Vagina (tissue), 2 donors: ENCODE measurements around the gene ARHGAP24. TPM values are rescaled to one million over a fixed set of nuclear protein-coding genes. Genes with fewer than 3 reads are reported as not detected.

ENCODE experiments used
- DNase-seq, 2 donors: peaks; one replicate each; pipeline ENCODE4 v3.0.0-alpha.2; 2017; ENCODE audit errors: extremely low spot score in 2 of 2
- H3K27ac ChIP-seq: fragments of 200-600 bp; sonication (generic); one replicate; pipeline ENCODE4 v1.5.1; 2019
- H3K27me3 ChIP-seq: fragments of 200-600 bp; sonication (generic); one replicate; pipeline ENCODE4 v1.5.1; 2019
- H3K36me3 ChIP-seq, 2 donors: fragments of 200-600 bp; sonication (generic); one replicate each; pipeline ENCODE4 v1.5.1; 2017 to 2019
- H3K4me1 ChIP-seq: fragments of 200-600 bp; sonication (generic); one replicate; pipeline ENCODE4 v1.5.1; 2019
- H3K4me3 ChIP-seq, 2 donors: fragments of 200-600 bp; sonication (generic); 1 replicate in 1 of 2; 2 replicates in 1 of 2; pipeline ENCODE4 v1.5.1; 2016 to 2019
- H3K9me3 ChIP-seq: fragments of 200-600 bp; sonication (generic); one replicate; pipeline ENCODE4 v1.5.1; 2019
- POLR2A ChIP-seq, 2 donors: fragments of 450-650 bp; IDR thresholded peaks; one replicate each; pipeline ENCODE4 v1.6.1; 2017; ENCODE audit warnings: antibody characterized with exemption in 2 of 2, mild to moderate bottlenecking in 2 of 2, moderate library complexity in 2 of 2
- POLR2AphosphoS5 ChIP-seq, 2 donors: sonication (generic); formaldehyde crosslinking; IDR thresholded peaks; one replicate each; pipeline ENCODE4 v1.9.0; 2017; ENCODE audit warnings: antibody characterized with exemption in 2 of 2, mild to moderate bottlenecking in 2 of 2, low read depth in 1 of 2; ENCODE audit not compliant: insufficient read depth in 1 of 2
- intact Hi-C: fragments of 100-400 bp; cut with DNase I; formaldehyde crosslinking; loops from one replicate; pipeline ENCODE4 v1.15.1; 2023
- total RNA-seq: library from RNA; depleted of rRNA; stranded (reverse); fragments of >200 nt; gene quantifications from one replicate; pipeline ENCODE4 v1.2.3, GENCODE V29; 2016
- TF ChIP-seq, protein P1 (sequence below), 3 experiments: fragments of 450-650 bp in 2 of 3; fragments of 200-600 bp in 1 of 3; sonication (generic) in 1 of 3; IDR thresholded peaks; one replicate each; pipeline ENCODE4 v1.5.1; 2017 to 2019; ENCODE audit warnings: antibody characterized with exemption in 3 of 3, mild to moderate bottlenecking in 2 of 3, moderate library complexity in 2 of 3

The ARHGAP24 gene
- total RNA-seq, 1 donor from 2014 or later, result 40.0 TPM

DNA sequence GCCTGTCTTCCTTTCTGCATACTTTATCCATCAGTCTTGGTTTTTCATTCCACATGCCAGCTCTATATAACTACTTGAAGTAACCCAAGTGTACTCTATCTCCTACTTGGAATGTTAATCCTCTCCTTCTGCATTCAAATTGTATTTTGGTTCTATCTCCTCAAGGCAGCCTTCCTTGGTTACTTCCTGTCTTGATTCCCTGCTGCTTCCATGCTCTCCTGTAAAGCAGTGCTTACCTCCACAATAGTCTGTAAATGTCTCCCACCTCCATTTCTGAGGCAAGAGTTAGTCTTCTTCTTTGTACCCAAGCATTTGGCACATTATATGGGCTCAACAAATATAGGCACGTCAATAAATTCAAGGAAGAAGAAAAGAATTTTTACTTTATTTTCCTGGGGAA, 298.4 kb downstream of the ARHGAP24 start:
- H3K36me3 ChIP-seq, result no peaks in the 10 kb centered on the region
- H3K4me1 ChIP-seq, result peaks cover 7% of the 10 kb centered on the region
- intact Hi-C loops, result no loop called here

DNA sequence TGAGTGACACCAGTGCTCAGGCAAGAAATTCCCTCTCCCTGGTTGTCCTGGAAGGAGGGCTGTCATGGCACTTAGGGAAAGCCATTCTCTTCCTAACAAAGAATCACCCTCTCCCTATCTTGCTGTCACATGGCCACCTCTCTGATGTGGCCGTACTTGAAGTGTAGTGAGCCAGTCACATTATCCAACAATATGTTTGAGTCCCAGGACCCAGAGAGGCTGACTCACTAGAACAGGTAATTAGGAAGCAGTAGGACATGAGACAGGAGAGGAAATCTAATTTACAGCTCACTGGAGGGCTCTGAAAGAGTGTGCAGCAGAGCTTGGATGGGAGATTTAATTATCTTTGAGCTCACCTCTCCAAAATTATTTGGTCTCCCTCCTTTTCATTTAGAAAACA, 299.1 kb downstream of the ARHGAP24 start:
- no peaks in the 10 kb centered on the region for H3K36me3 ChIP-seq
- peaks cover 11% of the 10 kb centered on the region for H3K4me1 ChIP-seq
- no peak overlapping the region for H3K27ac ChIP-seq
- DNase-seq, result no peak
- H3K9me3 ChIP-seq, result no peaks in the 10 kb centered on the region
- no peaks in the 10 kb centered on the region for H3K27me3 ChIP-seq
- TF ChIP-seq, protein P1, sequence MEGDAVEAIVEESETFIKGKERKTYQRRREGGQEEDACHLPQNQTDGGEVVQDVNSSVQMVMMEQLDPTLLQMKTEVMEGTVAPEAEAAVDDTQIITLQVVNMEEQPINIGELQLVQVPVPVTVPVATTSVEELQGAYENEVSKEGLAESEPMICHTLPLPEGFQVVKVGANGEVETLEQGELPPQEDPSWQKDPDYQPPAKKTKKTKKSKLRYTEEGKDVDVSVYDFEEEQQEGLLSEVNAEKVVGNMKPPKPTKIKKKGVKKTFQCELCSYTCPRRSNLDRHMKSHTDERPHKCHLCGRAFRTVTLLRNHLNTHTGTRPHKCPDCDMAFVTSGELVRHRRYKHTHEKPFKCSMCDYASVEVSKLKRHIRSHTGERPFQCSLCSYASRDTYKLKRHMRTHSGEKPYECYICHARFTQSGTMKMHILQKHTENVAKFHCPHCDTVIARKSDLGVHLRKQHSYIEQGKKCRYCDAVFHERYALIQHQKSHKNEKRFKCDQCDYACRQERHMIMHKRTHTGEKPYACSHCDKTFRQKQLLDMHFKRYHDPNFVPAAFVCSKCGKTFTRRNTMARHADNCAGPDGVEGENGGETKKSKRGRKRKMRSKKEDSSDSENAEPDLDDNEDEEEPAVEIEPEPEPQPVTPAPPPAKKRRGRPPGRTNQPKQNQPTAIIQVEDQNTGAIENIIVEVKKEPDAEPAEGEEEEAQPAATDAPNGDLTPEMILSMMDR (IDR thresholded peaks at IDR 0.05), result no peak
- TF ChIP-seq POLR2AphosphoS5 (IDR thresholded peaks at IDR 0.05; ENCODE audit: insufficient read depth in 1 of 2, low read depth in 1 of 2) (no peak), POLR2A (IDR thresholded peaks at IDR 0.05) (no peak)
- H3K4me3 ChIP-seq, result no peak overlapping the region
- intact Hi-C loops, result no loop called here

More for the DNA sequence above, 298.4 kb downstream of the ARHGAP24 start:
- no peaks in the 10 kb centered on the region for H3K27me3 ChIP-seq
- TF ChIP-seq POLR2A (IDR thresholded peaks at IDR 0.05) (no peak), POLR2AphosphoS5 (IDR thresholded peaks at IDR 0.05; ENCODE audit: insufficient read depth in 1 of 2, low read depth in 1 of 2) (no peak)
- TF ChIP-seq, protein P1 (IDR thresholded peaks at IDR 0.05), result no peak
- H3K4me3 ChIP-seq, result no peak overlapping the region
- no peak for DNase-seq
- no peak overlapping the region for H3K27ac ChIP-seq
- no peaks in the 10 kb centered on the region for H3K9me3 ChIP-seq

DNA sequence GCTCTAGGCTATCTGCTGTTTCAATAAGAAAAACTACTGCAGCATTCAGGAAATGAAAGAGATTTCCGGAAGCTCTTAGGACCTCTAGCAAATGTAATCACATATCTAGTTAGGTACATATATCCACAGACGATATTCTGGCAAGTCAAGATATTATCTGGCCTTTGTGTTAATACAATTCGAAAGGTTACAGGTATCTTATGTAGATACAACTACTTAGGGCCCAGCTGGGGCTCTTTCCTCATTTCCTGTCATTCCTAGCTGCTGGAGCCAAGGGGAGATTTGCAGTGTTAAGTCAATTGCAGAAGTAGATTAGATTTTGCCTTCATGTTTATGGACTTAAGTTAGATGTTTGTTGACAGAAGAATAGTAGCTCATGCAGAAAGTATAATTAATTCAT, 299.5 kb downstream of the ARHGAP24 start:
- DNase-seq, result no peak
- TF ChIP-seq POLR2A (IDR thresholded peaks at IDR 0.05), result no peak
- TF ChIP-seq POLR2AphosphoS5 (IDR thresholded peaks at IDR 0.05; ENCODE audit: insufficient read depth in 1 of 2, low read depth in 1 of 2), result no peak
- TF ChIP-seq, protein P1 (IDR thresholded peaks at IDR 0.05), result no peak
- intact Hi-C loops, result no loop called here
- Histone ChIP-seq H3K27ac (no peak overlapping the region), H3K4me3 (no peak overlapping the region), H3K36me3 (no peaks in the 10 kb centered on the region), H3K27me3 (no peaks in the 10 kb centered on the region), H3K4me1 (peaks cover 16% of the 10 kb centered on the region), H3K9me3 (no peaks in the 10 kb centered on the region)

DNA sequence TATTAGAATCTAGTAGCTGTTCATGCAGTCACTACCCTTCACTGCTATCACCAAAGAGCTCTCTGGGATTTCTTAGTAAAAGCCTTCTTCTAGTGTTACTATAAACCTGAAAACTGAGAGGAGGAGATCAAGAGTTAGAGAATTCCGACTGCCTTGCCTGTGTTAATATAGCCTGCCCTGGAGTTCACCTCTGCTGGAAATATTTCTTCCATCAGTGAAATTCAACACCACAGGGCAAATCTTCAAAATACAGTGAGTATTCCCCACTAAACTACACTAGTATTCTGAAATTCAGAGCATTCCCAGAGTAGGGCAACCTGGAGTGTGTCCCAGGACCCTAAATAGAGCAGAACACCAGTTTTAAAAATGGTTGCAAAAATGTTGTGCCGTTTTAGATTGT, 301.1 kb downstream of the ARHGAP24 start:
- H3K27me3 ChIP-seq, result no peaks in the 10 kb centered on the region
- intact Hi-C loops, result no loop called here

DNA sequence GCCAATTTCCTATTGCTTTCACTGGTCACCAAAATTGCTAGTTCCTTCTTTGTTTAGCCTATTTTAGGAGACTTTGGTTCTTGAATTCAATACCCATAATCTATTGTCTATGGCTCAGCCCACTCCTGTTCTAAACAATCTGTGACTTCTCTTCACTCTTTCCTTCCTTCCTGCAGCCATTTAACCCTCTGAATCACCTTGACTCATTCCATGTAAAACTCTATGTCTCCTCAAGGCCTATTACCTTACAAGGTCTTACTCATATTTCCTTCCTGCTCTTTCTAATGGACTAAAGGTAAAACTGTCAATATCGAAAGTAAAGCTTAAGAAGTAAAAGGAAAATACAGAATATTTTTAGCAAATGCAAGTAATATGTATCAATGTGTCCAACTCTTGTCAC, 301.6 kb downstream of the ARHGAP24 start:
- intact Hi-C loops, result no loop called here
- Histone ChIP-seq H3K27ac (no peak overlapping the region), H3K27me3 (no peaks in the 10 kb centered on the region), H3K36me3 (no peaks in the 10 kb centered on the region), H3K9me3 (no peaks in the 10 kb centered on the region), H3K4me1 (peaks cover 17% of the 10 kb centered on the region), H3K4me3 (no peak overlapping the region)
- no peak for TF ChIP-seq POLR2A (IDR thresholded peaks at IDR 0.05)
- no peak for TF ChIP-seq POLR2AphosphoS5 (IDR thresholded peaks at IDR 0.05; ENCODE audit: insufficient read depth in 1 of 2, low read depth in 1 of 2)
- TF ChIP-seq, protein P1 (IDR thresholded peaks at IDR 0.05), result no peak
- DNase-seq, result no peak

More for the DNA sequence above, 301.1 kb downstream of the ARHGAP24 start:
- H3K9me3 ChIP-seq, result no peaks in the 10 kb centered on the region
- no peak overlapping the region for H3K27ac ChIP-seq
- DNase-seq, result no peak
- H3K4me1 ChIP-seq, result peaks cover 17% of the 10 kb centered on the region
- H3K36me3 ChIP-seq, result no peaks in the 10 kb centered on the region
- TF ChIP-seq POLR2AphosphoS5 (IDR thresholded peaks at IDR 0.05; ENCODE audit: insufficient read depth in 1 of 2, low read depth in 1 of 2), result no peak
- TF ChIP-seq POLR2A (IDR thresholded peaks at IDR 0.05), result no peak
- TF ChIP-seq, protein P1 (IDR thresholded peaks at IDR 0.05), result no peak
- H3K4me3 ChIP-seq, result no peak overlapping the region
